GM12891 (cell line): Measurements from ENCODE around the gene ACY1.

Experiments used
- POLR2A ChIP-seq: IDR thresholded peaks from 2 replicates; pipeline ENCODE4 v1.6.1; 2011; ENCODE audit warnings: low read depth, low read length, control low read depth
- TAF1 ChIP-seq: IDR thresholded peaks from 2 replicates; pipeline ENCODE4 v1.6.1; 2011; ENCODE audit warnings: low read depth, low read length, control low read depth

DNA sequence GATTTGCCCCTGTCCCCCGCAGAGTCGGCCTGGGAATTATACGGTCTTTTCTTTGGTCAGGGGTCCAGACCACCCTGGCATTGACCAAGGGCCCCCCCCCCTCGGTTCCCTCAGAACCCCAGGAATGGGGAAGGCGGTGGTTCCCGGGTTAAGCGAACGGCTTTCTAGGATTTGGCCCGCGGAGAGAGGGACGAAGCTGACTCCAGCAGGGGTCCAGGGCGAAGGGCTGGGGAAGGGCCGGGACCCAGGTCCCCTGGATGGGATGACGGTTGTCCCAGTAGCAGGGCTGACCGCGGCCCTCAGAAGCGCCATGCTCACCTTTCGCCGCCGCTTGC, 41.9 kb upstream of the ACY1 start:
- no peak for TF ChIP-seq POLR2A
- TF ChIP-seq TAF1 = no peak
